Kidney (tissue), 14 donors: ENCODE measurements around the gene PANX1. TPM values are rescaled to one million over a fixed set of nuclear protein-coding genes. Genes with fewer than 3 reads are reported as not detected.
A peak's percentile ranks its signal among the peaks of the same experiment; 100 is the strongest.

Experiments
- DNase-seq, 5 donors: peaks; one replicate each; pipeline ENCODE4 v3.0.0-alpha.2; 2013 to 2020
- FAIRE-seq: peaks from 2 replicates; lab custom pipeline; 2012; peaks lifted over from hg19 to GRCh38; lab: Jason Lieb, UNC
- H3K27ac ChIP-seq, 2 donors: one replicate each; pipeline ENCODE4 v1.7.0; 2013; ENCODE audit warnings: low read depth in 2 of 2, low read length in 2 of 2, inconsistent platforms in 1 of 2
- H3K27me3 ChIP-seq: one replicate; pipeline ENCODE4 v1.7.1; 2013; ENCODE audit warnings: low read length, inconsistent platforms; ENCODE audit not compliant: control insufficient read depth, insufficient read depth
- H3K36me3 ChIP-seq, 3 donors: one replicate each; pipeline versions ENCODE4 v1.7.0 to v1.7.1; 2013; ENCODE audit warnings: low read length in 3 of 3, control low read depth in 1 of 3, inconsistent platforms in 1 of 3; ENCODE audit not compliant: insufficient read depth in 3 of 3, control insufficient read depth in 2 of 3
- H3K4me1 ChIP-seq, 3 donors: one replicate each; pipeline versions ENCODE4 v1.7.0 to v1.7.1; 2013; ENCODE audit warnings: low read length in 3 of 3, inconsistent platforms in 1 of 3, low read depth in 1 of 3; ENCODE audit not compliant: control insufficient read depth in 2 of 3, insufficient read depth in 2 of 3
- H3K4me3 ChIP-seq, 3 donors: one replicate each; pipeline versions ENCODE4 v1.7.0 to v1.8.1; 2013; ENCODE audit warnings: low read length in 3 of 3, control low read depth in 1 of 3, inconsistent platforms in 1 of 3
- H3K9ac ChIP-seq, 3 donors: one replicate each; pipeline versions ENCODE4 v1.7.0 to v1.7.1; 2013; ENCODE audit warnings: low read length in 3 of 3, control low read depth in 1 of 3, inconsistent platforms in 1 of 3
- H3K9me3 ChIP-seq, 3 donors: one replicate each; pipeline versions ENCODE4 v1.7.0 to v1.7.1; 2013; ENCODE audit warnings: low read length in 3 of 3, control low read depth in 1 of 3, inconsistent platforms in 1 of 3; ENCODE audit not compliant: control insufficient read depth in 2 of 3, insufficient read depth in 1 of 3
- intact Hi-C: fragments of 100-400 bp; cut with DNase I; formaldehyde crosslinking; loops from one replicate; pipeline ENCODE4 v1.11.1; 2022
- polyA plus RNA-seq: library from polyadenylated mRNA; stranded (reverse); fragments of 350-450 nt; fragmentation: Illumina TruSeq; extraction: RNeasy Lipid Tissue Mini Kit (QIAGEN cat#74804); gene quantifications from one replicate; pipeline ENCODE4 v1.2.3, GENCODE V29; 2014; ENCODE audit warnings: low read depth, low replicate concordance; ENCODE audit not compliant: insufficient read depth
- total RNA-seq: library from RNA; stranded (reverse); fragmentation: NEBNext Ultra II Directional; extraction: Animal tissue kit (Norgen Biotek cat#: 25700); gene quantifications from one replicate; pipeline ENCODE4 v1.2.1, GENCODE V29; 2021
- TF ChIP-seq, protein P1 (sequence below): IDR thresholded peaks from 3 replicates; pipeline ENCODE4 v1.5.1; 2012; ENCODE audit warnings: mild to moderate bottlenecking, moderate library complexity, borderline replicate concordance; ENCODE audit not compliant: insufficient read depth; ENCODE audit errors: extremely low read depth
- donor health status: control.
- donor health status: control.
- donor health status: control.
- donor health status: control.
- donor health status: control.
- donor health status: DM: yes; HTN: yes; CAD: no.
- donor health status: Normal renal cell carcinoma (clear cell type).

Gene PANX1
- total and polyA plus RNA-seq, 2 donors from 2014 or later: 5.3 to 13.9 TPM

DNA sequence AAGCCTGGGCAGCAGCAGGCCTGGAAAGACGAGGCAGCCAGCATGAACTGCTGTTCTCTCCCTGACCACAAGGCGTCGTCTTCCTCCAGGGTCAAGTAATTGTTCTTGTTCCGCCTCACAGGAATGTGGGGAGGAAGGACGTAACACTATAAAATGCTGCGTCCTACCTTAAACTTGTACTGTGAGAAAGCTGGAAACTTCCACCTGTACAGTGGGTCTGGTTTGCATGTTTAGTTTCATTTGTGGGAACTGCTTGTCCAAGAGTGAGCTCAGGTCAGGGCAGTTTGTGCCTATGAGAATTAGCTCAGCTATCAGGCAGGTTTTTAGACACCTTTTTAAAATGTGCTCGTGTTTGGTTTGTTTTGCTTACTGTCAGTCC lies 55.2 kb downstream of the PANX1 start:
- intact Hi-C loops: no loop called here
- DNase-seq (peak; percentile 81 to 86 (median 85)), FAIRE-seq (peak; percentile 42)
- H3K36me3 ChIP-seq: peaks cover 0 to 10% (median 7%) of the 10 kb centered on the region in 3 donors
- H3K4me1 ChIP-seq: peaks cover 0 to 3% (median 2%) of the 10 kb centered on the region in 3 donors
- H3K27ac ChIP-seq: no peak overlapping the region
- TF ChIP-seq, protein P1, sequence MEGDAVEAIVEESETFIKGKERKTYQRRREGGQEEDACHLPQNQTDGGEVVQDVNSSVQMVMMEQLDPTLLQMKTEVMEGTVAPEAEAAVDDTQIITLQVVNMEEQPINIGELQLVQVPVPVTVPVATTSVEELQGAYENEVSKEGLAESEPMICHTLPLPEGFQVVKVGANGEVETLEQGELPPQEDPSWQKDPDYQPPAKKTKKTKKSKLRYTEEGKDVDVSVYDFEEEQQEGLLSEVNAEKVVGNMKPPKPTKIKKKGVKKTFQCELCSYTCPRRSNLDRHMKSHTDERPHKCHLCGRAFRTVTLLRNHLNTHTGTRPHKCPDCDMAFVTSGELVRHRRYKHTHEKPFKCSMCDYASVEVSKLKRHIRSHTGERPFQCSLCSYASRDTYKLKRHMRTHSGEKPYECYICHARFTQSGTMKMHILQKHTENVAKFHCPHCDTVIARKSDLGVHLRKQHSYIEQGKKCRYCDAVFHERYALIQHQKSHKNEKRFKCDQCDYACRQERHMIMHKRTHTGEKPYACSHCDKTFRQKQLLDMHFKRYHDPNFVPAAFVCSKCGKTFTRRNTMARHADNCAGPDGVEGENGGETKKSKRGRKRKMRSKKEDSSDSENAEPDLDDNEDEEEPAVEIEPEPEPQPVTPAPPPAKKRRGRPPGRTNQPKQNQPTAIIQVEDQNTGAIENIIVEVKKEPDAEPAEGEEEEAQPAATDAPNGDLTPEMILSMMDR: peak; percentile 85
- H3K9ac ChIP-seq: peak overlapping the region in 1 of 3 donors; percentile 8
- H3K27me3 ChIP-seq: no peaks in the 10 kb centered on the region
- peak overlapping the region; percentile 18 to 27 (median 23) for H3K4me3 ChIP-seq
- no peaks in the 10 kb centered on the region for H3K9me3 ChIP-seq

DNA sequence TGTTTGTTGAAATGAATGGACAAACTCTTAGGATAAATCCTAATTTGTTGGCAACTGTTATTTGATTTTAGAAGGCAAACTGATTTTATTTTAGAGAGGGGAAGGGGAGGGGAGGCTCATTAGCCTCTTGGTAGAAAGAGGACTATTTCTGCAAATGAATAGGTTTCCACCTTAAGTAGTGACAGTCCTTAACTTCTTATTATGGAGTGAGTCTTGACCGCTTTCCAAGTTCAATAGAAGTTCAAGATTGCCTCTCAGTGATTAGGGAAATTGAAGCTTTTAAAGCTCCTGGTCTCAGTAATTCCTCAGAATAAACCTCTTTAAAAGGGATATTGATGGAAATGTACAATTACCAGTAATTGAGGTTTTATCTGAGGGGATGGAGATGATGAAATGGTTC lies 55.7 kb downstream of the PANX1 start:
- FAIRE-seq: no peak
- H3K27ac ChIP-seq: peak overlapping the region in 1 of 2 donors; percentile 5
- intact Hi-C loops: no loop called here

DNA sequence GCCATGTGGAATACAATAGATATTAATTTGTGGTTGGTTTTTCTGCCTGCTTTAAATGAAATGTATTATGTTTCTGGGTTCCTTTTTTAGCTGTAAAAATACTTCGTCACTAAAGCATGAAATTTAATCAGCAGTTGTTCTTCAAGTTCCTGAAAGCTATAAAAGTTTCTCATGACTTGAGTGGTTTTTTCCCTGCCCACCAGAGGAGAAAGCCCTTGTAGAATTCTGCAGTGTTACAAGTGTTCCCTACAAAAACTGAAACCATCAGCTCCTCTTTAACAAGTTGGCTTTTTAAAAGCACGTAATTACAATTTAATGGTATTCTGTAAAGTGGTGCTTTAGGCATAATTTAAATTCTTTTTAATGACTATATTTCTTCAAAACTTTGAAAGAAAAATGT lies 56.2 kb downstream of the PANX1 start:
- Histone ChIP-seq H3K36me3 (peaks cover 0 to 7% (median 3%) of the 10 kb centered on the region in 3 donors), H3K9ac (no peak overlapping the region), H3K27ac (peak overlapping the region in 1 of 2 donors; percentile 5), H3K27me3 (no peaks in the 10 kb centered on the region), H3K4me3 (no peak overlapping the region), H3K9me3 (no peaks in the 10 kb centered on the region), H3K4me1 (peaks cover 0 to 3% (median 2%) of the 10 kb centered on the region in 3 donors)
- TF ChIP-seq, protein P1: no peak
- intact Hi-C loops: no loop called here
- DNase-seq (peak in 2 of 5 donors; percentile 68), FAIRE-seq (no peak)

More for the DNA sequence above, 55.7 kb downstream of the PANX1 start:
- H3K9ac ChIP-seq: no peak overlapping the region
- H3K36me3 ChIP-seq: peaks cover 0 to 10% (median 7%) of the 10 kb centered on the region in 3 donors
- no peaks in the 10 kb centered on the region for H3K27me3 ChIP-seq
- peak in 2 of 5 donors; percentile 13 to 17 for DNase-seq
- peaks cover 0 to 3% (median 2%) of the 10 kb centered on the region in 3 donors for H3K4me1 ChIP-seq
- H3K4me3 ChIP-seq: peak overlapping the region in 1 of 3 donors; percentile 27
- no peaks in the 10 kb centered on the region for H3K9me3 ChIP-seq
- TF ChIP-seq, protein P1: no peak
